PC-3 (cell line): ENCODE data around the gene ARHGAP11A. TPM values are rescaled to one million over a fixed set of nuclear protein-coding genes. Genes with fewer than 3 reads are reported as not detected.

Experiments used
- ATAC-seq: fragments of 200-7000 bp; cut with Tn5 transposase; 2 replicates; pipeline ENCODE4 v1.9.1; 2020; ENCODE audit warnings: mild to moderate bottlenecking, moderate library complexity
- BruUV-seq: library from RNA; stranded (reverse); fragments of 400-500 nt; replicated peaks from 2 replicates; lab custom pipeline; 2021; lab: Mats Ljungman, UMichigan
- CTCF ChIA-PET: fragments of 300-600 bp; sonication (Branson Sonifier 250); formaldehyde crosslinking; loops from one replicate; lab custom pipeline; 2022; ENCODE audit warnings: antibody characterized with exemption; lab: Charles Lee
- POLR2A ChIA-PET: fragments of 300-600 bp; sonication (Branson Sonifier 250); formaldehyde crosslinking; loops from one replicate; lab custom pipeline; 2022; ENCODE audit warnings: antibody characterized with exemption; ENCODE audit not compliant: unreplicated experiment; lab: Charles Lee
- DNase-seq: peaks from one replicate; pipeline ENCODE4 v3.0.0-alpha.2; 2015
- H2AFZ ChIP-seq: fragments of 300-600 bp; sonication (generic); 2 replicates; pipeline ENCODE4 v1.6.0; 2016; ENCODE audit warnings: antibody characterized with exemption, low read length
- H3F3A ChIP-seq: fragments of 300-600 bp; sonication (generic); one replicate; pipeline ENCODE4 v1.6.0; 2017; ENCODE audit warnings: antibody characterized with exemption, low read length, control low read depth, mild to moderate bottlenecking; ENCODE audit not compliant: unreplicated experiment
- H3K27ac ChIP-seq: fragments of 300-600 bp; sonication (generic); 2 replicates; pipeline ENCODE4 v1.5.1; 2016; ENCODE audit warnings: mild to moderate bottlenecking, low read length
- H3K27me3 ChIP-seq: fragments of 300-600 bp; sonication (generic); 2 replicates; pipeline ENCODE4 v1.6.1; 2016; ENCODE audit warnings: low read length, mixed read lengths
- H3K36me3 ChIP-seq: fragments of 300-600 bp; sonication (generic); 2 replicates; pipeline ENCODE4 v1.6.1; 2016; ENCODE audit warnings: low read depth, mixed run types, low read length, mixed read lengths
- H3K4me1 ChIP-seq: fragments of 300-600 bp; sonication (generic); 2 replicates; pipeline ENCODE4 v1.5.1; 2016; ENCODE audit warnings: low read length; ENCODE audit not compliant: insufficient read depth
- H3K4me2 ChIP-seq: fragments of 300-600 bp; sonication (generic); 2 replicates; pipeline ENCODE4 v1.6.0; 2016; ENCODE audit warnings: low read length
- H3K4me3 ChIP-seq: fragments of 300-600 bp; sonication (generic); 2 replicates; pipeline ENCODE4 v1.5.1; 2016; ENCODE audit warnings: mild to moderate bottlenecking, low read length, mixed read lengths
- H3K79me2 ChIP-seq: fragments of 300-600 bp; sonication (generic); 2 replicates; pipeline ENCODE4 v1.6.1; 2017; ENCODE audit warnings: low read length, mixed read lengths
- H3K9ac ChIP-seq: fragments of 300-600 bp; sonication (generic); 2 replicates; pipeline ENCODE4 v1.6.0; 2016; ENCODE audit warnings: mild to moderate bottlenecking, low read length
- H3K9me2 ChIP-seq: fragments of 300-600 bp; sonication (generic); replicated peaks from 2 replicates; pipeline ENCODE4 v1.6.1; 2016; ENCODE audit warnings: mixed run types, low read length, mixed read lengths
- H3K9me3 ChIP-seq: fragments of 300-600 bp; sonication (generic); 2 replicates; pipeline ENCODE4 v1.6.1; 2016; ENCODE audit warnings: low read length, mixed read lengths
- H4K20me1 ChIP-seq: fragments of 300-600 bp; sonication (generic); 2 replicates; pipeline ENCODE4 v1.6.1; 2016; ENCODE audit warnings: low read length, mixed read lengths
- CTCF ChIP-seq: fragments of 300-600 bp; sonication (generic); conservative IDR thresholded peaks from 2 replicates; pipeline ENCODE4 v1.5.1; 2017; ENCODE audit warnings: antibody characterized with exemption, low read depth, mild to moderate bottlenecking, low read length
- EZH2 ChIP-seq: fragments of 300-600 bp; sonication (generic); IDR thresholded peaks from one replicate; pipeline ENCODE4 v1.6.1; 2017; ENCODE audit warnings: antibody characterized with exemption, mild to moderate bottlenecking, low read length; ENCODE audit not compliant: unreplicated experiment
- EZH2phosphoT487 ChIP-seq: fragments of 300-600 bp; sonication (generic); IDR thresholded peaks from 2 replicates; pipeline ENCODE4 v1.6.1; 2018; ENCODE audit warnings: mild to moderate bottlenecking, antibody characterized with exemption, low read length, borderline replicate concordance
- intact Hi-C: fragments of 100-400 bp; cut with micrococcal nuclease; formaldehyde crosslinking; loops from 2 replicates; pipeline ENCODE4 v1.9.0; 2023
- total RNA-seq: library from RNA; depleted of rRNA; stranded (reverse); fragments of >200 nt; gene quantifications from 2 replicates; pipeline ENCODE4 v1.2.3, GENCODE V29; 2014

ARHGAP11A gene
- total RNA-seq, 1 experiment from 2014 or later, result 38.2 TPM

DNA sequence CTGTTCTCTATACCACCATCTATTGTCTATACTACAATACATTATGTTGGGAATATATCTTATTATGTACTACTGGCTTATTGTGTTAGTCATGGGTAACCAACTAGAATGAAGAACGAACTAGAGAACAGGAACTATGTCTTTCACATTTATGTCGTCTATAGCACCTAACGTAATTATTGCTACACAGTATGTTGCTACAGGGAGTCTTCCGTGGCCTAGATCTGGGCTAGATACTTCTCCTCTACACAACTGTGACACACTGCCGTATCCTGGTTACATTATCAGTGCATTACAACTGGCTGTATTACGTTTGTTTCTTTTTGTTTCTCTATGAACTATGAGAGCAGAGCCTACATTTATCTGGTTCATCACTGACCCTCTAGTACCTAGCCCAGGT, 60.2 kb downstream of the ARHGAP11A start:
- intact Hi-C loops, result no loop called here

DNA sequence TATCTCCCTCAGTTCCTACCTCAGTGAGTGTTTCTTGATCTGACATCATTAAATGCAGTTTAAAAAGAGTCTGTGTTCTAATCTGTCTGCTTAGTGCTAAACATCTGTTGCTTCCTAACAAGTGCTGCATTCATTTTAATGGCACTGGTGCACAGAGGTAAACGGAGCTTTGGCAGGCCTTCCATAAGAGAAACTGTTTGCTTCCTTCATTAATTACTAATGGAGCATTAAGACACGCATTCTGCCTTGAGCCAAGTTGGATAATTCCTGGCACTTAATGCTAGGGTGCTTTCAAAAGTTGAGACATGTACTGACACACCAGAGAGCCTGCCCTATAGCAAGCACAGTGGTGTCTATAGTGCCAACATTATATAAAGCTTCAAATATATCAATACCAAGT, 60.9 kb downstream of the ARHGAP11A start:
- Histone ChIP-seq H3K4me1 (peaks cover 11% of the 10 kb centered on the region; the same call in 1 of the 2 replicates), H3K36me3 (no peaks in the 10 kb centered on the region), H3K9ac (no peak overlapping the region), H3F3A (no peaks in the 10 kb centered on the region), H3K79me2 (no peaks in the 10 kb centered on the region), H3K27ac (no peak overlapping the region), H3K9me2 (no peaks in the 10 kb centered on the region), H3K4me3 (no peak overlapping the region), H3K9me3 (no peaks in the 10 kb centered on the region), H2AFZ (no peak overlapping the region), H3K4me2 (no peak overlapping the region), H3K27me3 (no peaks in the 10 kb centered on the region), H4K20me1 (no peaks in the 10 kb centered on the region)
- TF ChIP-seq EZH2 (no peak), CTCF (no peak), EZH2phosphoT487 (no peak)
- POLR2A ChIA-PET, result no interaction called here
- intact Hi-C loops, result no loop called here
- ATAC-seq, result no peak; the same call in 1 of the 2 replicates
- no TSS peak for BruUV-seq
- no peak for DNase-seq
- CTCF ChIA-PET, result no interaction called here

More for the DNA sequence above, 60.2 kb downstream of the ARHGAP11A start:
- no peak overlapping the region for H3K27ac ChIP-seq
- H3K4me2 ChIP-seq, result no peak overlapping the region
- DNase-seq, result no peak
- ATAC-seq, result no peak
- no peaks in the 10 kb centered on the region for H3K27me3 ChIP-seq
- no peaks in the 10 kb centered on the region for H3K79me2 ChIP-seq
- H3K9me2 ChIP-seq, result no peaks in the 10 kb centered on the region
- no peaks in the 10 kb centered on the region for H3K9me3 ChIP-seq
- no peak overlapping the region for H2AFZ ChIP-seq
- H3K36me3 ChIP-seq, result no peaks in the 10 kb centered on the region
- no peak overlapping the region for H3K4me3 ChIP-seq
- H3F3A ChIP-seq, result no peaks in the 10 kb centered on the region
- ChIA-PET POLR2A (no interaction called here), CTCF (no interaction called here)
- H4K20me1 ChIP-seq, result no peaks in the 10 kb centered on the region
- TF ChIP-seq CTCF (no peak), EZH2phosphoT487 (no peak), EZH2 (no peak)
- BruUV-seq, result no TSS peak
- H3K9ac ChIP-seq, result no peak overlapping the region
- peaks cover 11% of the 10 kb centered on the region; the same call in 1 of the 2 replicates for H3K4me1 ChIP-seq

- POLR2A ChIA-PET, result no interaction called here
- Histone ChIP-seq H3K4me1 (peaks cover 15% of the 10 kb centered on the region), H3K9me2 (no peaks in the 10 kb centered on the region), H3K4me2 (no peak overlapping the region), H3K9me3 (no peaks in the 10 kb centered on the region), H3K27ac (no peak overlapping the region), H3K27me3 (no peaks in the 10 kb centered on the region), H3K79me2 (no peaks in the 10 kb centered on the region), H4K20me1 (no peaks in the 10 kb centered on the region), H2AFZ (0 out of 2 replicates have a peak overlapping the region, but pooled peaks have one; percentile 21), H3F3A (no peaks in the 10 kb centered on the region), H3K4me3 (no peak overlapping the region), H3K9ac (no peak overlapping the region), H3K36me3 (no peaks in the 10 kb centered on the region)
- CTCF ChIA-PET, result no interaction called here
- no peak for DNase-seq
- BruUV-seq, result no TSS peak
- no peak; the same call in 1 of the 2 replicates for ATAC-seq
- TF ChIP-seq EZH2 (no peak), EZH2phosphoT487 (no peak), CTCF (no peak)
- intact Hi-C loops, result no loop called here
These were observed 62.0 kb downstream of the ARHGAP11A start for GRCh38 chr15:32677238-32677750.
